NCI-H2196 (cell line): ENCODE data around the gene ZNF440.
"Not testable (repeated sequence)": the region's sequence is repeated elsewhere in the genome, so short reads cannot be mapped to it uniquely, and the experiment has no call there.

ENCODE experiments used
- DNase-seq: peaks from one replicate; lab custom pipeline; 2025; ENCODE audit not compliant: unreplicated experiment; lab: John Stamatoyannopoulos, UW

The ZNF440 gene

DNA sequence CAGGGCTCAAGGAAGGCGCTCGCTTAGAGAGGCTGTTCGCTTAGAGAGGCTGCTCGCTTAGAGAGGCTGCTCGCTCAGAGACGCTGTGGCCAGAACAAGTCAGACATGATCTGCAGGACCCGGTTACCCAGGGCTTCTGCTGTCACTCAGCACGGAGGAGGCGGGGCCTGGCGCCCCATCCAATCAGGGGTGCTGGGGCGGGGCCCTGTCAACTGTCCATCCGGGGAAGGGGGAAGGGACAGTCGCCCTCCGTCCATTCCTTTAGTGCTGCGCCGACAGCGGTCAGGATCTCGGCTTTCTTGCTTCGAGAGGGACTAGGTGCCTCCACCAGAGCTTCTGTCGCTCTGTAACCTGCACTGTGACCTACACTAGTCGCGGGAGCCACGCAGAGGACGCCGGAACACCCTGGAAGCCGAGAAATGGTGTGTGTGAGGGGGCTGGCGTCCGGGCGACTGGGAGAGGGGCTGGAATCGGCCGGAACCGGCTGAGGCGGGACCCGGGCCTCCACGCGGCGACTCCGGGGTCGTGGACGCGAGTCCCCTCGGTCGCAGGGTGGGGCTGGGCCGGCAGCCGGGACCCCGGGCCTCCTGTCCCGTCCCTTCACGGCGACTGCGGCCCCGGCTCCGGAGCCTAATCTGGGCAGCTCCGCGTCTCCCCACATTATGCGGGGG is at the start of gene ZNF440:
Gene ZNF440 (plus strand): TSS at position 245 of the 671 bp plus-strand sequence. CDS start 175 bp downstream, at position 420.
- DNase-seq, result peak; percentile 95

DNA sequence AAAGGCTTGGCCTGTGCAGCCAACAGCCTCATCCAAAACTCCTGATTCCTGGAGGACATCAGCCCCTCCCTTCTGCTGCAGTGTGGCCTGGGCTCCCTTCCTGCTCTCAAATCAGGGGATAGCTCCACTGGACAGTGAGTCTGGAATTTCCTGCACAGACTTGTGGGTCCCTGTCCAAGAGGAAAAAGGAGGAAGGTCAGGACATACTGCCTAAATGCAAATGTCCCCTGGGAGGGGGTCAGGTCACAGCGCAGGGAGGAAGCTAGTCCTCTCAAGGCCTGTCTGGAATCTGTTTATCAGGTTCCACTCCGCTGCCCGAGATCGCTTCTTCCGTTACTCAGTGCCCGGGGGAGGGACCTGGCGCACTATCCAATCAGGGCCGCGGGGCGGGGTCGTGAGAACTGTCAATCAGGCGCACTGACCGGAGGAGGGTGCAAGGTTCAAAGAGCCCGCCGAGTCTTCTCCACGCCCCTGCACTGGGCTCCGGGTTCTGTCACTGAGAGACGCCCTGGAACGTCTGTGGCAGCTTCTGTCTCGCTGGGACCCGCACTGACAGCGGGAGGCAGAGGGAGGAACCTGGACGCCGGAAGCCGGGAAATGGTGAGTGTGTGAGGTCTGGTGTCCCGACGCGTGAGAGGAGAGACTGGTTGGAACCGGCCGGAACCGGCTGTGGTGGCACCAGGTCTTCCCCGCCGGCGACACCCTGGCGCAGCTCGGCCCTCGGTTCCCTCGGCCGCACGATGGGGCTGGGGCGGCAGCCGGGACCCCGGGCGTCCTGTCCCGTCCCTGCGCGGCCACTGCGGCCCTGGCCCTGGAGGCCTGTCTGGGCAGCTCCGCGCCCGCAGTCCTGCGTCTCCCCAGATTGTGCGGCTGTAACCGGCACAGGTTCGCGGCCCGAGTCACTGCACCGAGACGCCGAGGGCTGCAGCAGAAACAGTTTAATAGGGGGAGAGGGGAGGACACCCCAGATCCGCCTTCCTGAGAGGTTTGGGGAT is 47.2 kb upstream of the ZNF440 start, which contains the start of gene ZNF441:
Gene ZNF441 (plus strand): TSS at position 404 of the 995 bp plus-strand sequence. CDS start 194 bp downstream, at position 598.
- peak; percentile 95 for DNase-seq

DNA sequence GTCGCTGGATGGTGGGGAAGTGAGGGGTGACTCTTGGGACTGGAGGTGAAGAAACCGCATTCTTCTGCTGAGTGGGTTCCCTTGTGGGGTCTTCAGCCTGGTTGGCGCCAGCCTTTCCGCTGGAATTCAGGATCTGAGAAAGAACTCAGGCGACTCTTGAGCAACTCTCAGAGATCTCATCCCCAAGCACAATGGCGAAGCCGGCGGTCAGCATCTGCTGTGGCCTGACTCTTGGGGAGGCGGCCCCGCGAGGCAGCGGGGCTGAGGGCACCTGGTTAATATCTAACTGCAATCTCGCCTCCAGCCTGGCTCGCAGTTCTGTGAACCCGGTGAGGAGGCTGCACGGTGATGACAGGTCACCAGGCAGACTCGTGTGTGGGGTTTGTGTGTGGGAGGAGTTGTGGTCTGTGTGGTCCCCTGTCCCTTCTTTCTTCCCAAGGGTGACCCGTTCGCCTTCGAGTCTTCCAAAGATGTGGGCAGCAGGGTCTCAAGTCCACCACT is 46.4 kb upstream of the ZNF440 start:
- no peak for DNase-seq

DNA sequence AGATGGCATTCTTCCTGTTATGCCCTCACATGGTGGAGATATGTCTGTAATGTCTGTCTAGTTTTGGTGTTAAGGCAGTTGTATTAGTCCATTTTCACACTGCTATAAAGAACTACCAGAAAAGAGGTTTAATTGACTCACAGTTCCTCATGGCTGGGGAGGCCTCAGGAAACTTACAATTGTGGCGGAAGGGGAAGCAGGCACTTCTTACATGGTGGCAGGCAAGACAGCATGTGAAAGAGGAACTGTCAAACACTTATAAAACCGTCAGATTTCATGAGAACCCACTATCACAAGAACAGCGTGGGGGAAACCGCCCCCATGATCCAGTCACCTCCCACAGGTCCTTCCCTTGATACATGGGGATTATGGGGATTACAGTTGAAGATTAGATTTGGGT is 44.1 kb upstream of the ZNF440 start:
- DNase-seq, result no peak

DNA sequence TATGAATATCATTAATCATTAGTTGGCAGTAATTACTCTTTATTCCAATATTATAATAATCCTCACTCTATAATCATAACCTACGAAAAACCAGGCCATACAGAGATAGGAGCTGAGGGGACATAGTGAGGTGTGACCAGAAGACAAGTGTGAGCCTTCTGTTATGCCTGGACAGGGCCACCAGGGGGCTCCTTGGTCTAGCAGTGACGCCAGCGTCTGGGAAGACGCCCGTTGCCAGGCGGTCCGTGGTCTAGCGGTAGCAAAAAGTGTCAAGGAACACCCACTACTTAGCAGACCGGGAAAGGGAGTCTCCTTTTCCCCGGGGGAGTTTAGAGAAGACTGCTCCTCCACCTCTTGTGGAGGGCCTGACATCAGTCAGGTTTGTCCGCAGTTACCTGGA is 42.6 kb upstream of the ZNF440 start:
- not testable (repeated sequence) for DNase-seq

DNA sequence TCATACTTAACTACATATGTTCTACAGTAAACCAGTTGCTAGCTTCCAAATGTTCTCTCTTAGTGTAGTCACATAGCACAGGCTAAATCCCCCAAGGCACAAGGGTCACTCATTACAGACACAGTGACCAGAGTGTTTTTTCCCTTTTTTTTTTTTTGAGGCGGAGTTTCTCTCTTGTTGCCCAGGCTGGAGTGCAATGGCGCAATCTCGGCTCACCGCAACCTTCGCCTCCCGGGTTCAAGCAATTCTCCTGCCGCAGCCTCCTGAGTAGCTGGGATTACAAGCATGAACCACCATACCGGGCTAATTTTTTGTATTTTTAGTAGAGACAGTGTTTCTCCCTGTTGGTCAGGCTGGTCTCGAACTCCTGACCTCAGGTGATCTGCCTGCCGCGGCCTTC is 37.4 kb upstream of the ZNF440 start:
- not testable (repeated sequence) for DNase-seq

DNA sequence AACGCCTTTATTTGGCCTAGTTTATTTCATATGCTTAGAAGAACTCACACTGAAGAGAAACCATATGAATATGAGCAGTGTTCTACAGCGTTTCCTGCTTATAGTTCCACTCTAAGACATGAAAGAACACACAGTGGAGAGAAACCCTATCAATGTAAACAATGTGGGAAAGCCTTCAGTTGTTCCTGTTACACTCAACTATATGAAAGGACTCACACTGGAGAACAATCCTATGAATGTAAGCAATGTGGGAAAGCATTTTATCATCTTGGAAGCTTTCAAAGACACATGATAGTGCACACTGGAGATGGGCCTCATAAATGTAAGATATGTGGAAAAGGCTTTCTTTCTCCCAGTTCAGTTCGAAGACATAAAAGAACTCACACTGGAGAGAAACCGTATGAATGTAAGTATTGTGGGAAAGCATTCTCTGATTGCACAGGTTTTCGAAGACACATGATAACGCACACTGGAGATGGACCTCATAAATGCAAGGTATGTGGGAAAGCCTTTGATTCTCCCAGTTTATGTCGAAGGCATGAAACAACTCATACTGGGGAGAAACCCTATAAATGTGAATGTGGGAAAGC is 33.5 kb upstream of the ZNF440 start:
- no peak for DNase-seq

DNA sequence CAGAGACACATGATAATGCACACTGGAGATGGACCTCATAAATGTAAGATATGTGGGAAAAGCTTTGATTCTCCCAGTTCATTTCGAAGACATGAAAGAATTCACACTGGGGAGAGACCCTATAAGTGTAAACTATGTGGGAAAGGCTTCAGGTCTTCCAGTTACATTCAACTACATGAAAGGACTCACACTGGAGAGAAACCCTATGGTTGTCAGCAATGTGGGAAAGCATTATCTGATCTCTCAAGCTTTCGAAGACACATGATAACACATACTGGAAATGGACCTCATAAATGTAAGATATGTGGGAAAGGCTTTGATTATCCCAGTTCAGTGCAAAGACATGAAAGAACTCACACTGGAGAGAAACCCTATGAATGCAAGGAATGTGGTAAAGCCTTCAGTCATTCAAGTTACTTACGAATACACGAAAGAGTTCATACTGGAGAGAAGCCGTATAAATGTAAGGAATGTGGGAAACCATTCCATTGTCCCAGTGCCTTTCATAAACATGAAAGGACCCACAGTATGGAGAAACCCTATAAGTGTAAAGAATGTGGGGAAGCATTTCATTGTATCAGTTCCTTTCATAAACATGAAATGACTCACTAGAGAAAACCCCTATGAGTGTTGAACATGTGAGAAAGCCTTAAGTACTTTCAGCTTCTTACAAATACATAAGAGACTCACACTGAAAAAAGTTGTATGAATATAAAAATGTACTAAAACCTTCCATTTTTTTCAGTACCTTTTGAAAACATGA is 32.6 kb upstream of the ZNF440 start:
- no peak for DNase-seq

DNA sequence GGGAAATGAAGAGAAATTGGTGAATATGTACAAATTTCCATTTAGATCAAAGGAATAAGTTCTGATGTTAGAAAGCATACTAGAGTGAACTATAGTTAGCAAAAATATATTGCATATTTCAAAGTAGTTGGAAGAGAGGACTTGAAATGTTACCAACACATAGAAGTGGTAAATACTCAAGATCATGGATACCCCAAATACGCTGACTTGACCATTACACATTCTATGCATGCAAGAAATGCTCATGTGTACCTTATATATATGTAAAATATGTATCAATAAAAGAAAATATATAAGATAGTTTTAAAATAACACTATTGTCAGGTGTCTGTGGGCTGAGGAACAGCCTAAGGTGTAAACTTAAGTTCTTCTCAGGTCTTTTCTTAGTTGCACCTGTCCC is 30.3 kb upstream of the ZNF440 start:
- DNase-seq, result no peak

DNA sequence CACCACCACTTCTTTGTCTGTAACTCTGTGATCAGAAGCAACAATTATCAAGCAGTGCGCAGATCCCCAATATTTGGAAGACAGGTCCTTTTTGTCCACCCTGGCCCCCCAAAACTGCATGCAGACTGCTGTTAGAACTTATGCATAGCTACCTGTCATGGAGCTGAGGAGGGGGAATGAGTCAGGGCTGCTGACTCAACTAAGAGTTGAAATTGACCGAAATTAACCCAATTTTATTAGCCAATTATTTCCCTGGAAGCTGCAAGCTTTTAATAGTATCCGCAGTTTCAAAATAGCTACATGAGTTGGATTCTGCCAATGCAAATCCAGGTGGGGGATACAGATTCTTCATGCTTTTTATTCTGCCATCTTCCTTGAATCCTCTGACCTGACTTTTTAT is 29.7 kb upstream of the ZNF440 start:
- no peak for DNase-seq

DNA sequence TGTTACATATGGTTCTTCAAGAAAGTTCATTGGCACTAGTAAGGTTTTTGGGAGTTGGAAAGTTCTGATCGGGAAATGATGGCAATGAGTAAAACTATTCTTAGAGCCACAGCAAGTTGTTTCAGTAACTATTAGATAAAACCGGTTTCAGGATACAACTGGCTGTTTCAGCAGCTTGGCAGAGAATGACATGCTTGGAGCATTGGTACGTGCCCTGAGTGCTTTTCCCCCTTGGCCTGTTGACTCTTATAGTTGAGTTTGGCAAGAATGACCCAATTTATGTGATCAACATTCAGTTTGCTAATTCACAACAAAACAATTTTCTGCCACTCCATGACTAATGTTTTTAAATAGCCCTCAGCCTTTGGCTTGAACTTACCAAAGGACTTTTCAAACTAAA is 26.5 kb upstream of the ZNF440 start:
- no peak for DNase-seq

DNA sequence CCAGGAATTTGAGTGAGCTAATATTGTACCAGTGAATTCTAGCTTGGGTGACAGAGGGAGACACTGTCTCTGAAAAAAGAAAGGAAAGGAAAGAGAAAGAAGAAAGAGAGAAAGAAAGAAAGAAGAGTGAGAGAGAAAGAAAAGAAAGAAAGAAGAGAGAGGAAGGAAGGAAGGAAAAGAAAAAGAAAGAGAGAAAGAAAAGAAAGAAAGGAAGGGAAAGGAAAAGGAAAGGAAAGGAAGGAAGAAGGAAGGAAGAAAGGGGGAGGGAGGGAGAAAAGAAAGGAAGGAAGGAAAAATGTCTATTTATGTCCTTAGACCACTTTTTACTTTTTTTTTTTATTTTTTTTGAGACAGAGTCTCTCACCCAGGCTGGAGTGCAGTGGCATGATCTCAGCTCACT is 21.1 kb upstream of the ZNF440 start:
- no peak for DNase-seq

DNA sequence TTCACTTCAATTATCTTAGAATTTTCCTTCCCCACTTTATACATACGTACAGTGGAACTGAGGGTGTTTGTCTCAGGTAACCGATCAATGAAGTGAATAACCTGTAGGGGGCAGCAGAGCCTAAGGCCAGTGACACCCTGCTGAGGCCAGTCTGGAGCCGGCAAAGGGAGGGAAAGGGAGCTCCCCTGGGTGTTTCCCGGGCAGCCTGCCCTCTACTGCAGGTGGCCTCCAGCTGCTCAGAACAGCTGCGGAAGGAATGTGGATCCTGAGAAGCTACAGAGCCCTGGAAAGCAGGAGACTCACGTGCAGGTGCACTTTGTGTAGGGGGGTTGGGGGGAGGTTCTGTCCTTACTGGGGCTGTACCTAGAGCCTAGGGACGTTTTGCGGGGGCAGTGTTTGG is 16.6 kb upstream of the ZNF440 start:
- DNase-seq, result peak; percentile 95

DNA sequence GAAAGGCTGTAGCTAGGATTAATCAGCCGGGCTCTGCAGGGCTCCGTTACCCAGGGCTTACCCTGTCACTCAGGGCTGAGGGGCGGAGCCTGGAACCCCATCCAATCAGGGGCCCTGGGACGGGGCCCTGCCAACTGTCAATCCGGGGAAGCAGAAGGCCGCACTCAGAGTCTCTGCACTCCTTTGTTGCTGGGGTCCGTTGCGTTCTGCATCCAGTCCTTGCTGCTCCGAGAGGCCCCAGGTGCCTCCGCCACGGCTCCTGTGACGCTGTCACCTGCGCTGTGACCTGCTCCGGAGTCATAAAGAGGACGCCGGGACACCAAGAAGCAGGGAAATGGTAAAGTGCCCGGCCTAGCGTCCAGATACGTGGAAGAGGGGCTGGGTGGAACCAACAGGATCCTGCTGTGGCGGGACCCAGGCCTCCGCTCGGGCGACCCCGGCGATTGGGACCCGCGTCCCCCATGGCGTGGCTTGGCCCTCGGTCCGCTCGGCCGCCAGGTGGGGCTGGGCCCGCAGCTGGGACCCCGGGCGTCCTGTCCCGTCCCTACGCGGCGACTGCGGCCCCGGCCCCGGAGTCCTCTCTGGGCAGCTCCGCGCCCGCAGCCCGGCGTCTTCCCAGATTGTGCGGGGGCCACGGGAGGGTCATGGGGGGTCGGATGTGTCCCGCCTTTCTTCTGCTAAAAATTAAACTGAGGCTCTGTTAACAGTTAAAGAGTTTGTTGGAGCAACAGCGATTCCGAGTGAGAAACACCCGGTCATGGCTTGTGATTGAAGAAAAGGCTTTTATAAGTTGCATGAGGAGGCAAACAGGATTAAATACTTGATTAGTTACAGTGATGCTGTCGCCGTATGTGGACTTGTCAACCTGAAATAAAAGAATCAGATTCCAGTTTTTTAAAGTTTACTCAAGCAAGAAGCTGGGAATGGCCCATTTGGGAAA is 15.4 kb upstream of the ZNF440 start, which contains the start of gene ZNF491:
Gene ZNF491 (plus strand): TSS at position 133 of the 940 bp plus-strand sequence. CDS start 7,431 bp downstream, outside the sequence.
- DNase-seq, result peak; percentile 91

DNA sequence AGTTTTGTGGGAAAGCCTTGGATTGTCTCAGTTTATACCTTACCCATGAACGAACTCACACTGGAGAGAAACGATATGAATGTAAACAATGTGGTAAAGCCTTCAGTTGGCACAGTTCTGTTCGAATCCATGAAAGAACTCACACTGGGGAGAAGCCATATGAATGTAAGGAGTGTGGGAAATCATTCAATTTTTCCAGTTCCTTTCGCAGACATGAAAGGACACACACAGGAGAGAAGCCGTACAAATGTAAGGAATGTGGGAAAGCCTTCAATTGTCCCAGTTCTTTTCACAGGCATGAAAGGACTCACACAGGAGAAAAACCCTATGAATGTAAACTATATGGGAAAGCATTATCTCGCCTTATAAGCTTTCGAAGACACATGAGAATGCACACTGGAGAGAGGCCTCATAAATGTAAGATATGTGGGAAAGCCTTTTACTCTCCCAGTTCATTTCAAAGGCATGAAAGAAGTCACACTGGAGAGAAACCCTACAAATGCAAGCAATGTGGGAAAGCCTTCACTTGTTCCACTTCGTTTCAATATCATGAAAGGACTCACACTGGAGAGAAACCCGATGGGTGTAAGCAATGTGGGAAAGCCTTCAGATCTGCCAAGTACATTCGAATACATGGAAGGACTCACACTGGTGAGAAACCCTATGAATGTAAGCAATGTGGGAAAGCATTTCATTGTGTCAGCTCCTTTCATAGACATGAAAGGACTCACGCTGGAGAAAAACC is 7.5 kb upstream of the ZNF440 start:
- DNase-seq, result no peak

DNA sequence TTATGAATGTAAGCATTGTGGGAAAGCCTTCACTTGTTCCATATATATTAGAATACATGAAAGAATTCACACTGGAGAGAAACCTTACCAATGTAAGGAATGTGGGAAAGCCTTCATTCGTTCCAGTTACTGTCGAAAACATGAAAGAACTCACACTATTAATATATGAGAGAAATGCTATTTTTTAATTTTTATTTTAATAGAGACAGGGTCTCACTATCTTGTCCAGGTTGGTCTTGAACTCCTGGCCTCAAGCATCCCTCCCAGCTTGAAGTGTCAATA is 7.0 kb upstream of the ZNF440 start:
- no peak for DNase-seq

DNA sequence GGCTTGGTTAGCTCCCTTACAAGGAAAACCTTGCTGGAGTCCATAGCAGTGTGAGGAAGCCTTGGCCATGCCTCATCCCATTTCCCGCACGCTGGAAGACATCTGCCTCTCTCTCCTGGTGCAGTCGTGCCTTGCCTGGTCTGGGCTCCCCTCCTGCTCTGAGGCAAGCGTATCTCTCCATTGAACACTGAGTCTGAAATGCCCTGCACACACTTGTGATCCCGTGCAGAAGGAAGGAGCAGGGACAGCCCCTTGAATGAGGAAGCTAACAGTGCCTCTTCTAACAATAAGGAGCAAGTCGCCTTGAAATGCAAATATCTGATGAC is 407 bp upstream of the ZNF440 start:
- no peak for DNase-seq

DNA sequence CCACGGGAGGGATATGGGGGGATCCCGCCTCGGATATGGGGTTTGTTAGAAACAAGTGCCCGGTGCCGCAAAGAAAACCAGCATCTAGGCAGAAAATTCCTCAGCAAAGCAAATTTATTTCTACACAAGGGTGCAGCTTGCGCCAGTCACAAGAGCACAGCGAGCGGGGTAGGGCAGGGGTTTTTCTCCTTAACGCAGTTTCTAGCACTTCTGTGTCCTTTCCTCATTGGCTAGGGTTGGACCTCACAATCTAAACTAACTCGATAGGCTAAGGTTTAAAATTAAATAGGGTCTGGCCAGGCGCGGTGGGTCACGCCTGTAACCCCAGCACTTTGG is 595 bp downstream of the ZNF440 start:
- DNase-seq, result no peak

DNA sequence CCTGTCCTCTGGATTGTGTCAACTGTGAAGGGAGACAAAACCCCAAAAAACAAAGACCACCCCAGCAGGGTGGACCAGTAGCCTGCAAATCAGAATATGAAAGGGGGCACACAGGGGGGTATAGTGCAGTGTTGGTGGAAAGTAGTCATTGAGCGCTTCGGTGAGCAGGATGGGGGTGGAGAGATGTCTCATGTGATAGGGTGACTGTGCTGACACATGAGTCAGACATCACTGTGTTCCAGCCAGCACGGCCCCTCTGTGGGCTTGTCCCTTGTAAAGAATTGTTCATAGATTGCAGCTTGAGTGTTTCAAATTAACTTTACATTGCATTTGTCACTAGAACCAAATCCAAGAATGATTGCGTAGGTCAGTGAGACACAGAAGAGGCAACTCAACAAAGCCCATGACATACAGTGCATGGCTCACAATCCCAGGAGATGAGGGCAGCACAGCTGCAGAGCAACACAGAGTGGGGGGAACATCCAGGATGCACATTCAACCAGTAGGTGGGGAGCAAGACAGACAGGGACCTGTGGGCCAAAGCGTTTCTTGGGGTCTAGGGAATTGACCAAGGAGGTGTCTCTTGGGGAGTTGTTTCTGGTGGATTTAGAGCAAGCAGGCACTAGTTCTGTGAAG is 7.5 kb downstream of the ZNF440 start:
- DNase-seq, result no peak
